Erythroblast (primary cell): Measurements from ENCODE around the gene TULP4.

Experiments used
- GATA1 ChIP-seq: IDR thresholded peaks from 2 replicates; pipeline ENCODE4 v1.6.1; 2011; ENCODE audit warnings: low read depth, mild to moderate bottlenecking, control low read depth, low read length, moderate library complexity
- POLR2A ChIP-seq: IDR thresholded peaks from 2 replicates; pipeline ENCODE4 v1.6.1; 2011; ENCODE audit warnings: mild to moderate bottlenecking, low read length

DNA sequence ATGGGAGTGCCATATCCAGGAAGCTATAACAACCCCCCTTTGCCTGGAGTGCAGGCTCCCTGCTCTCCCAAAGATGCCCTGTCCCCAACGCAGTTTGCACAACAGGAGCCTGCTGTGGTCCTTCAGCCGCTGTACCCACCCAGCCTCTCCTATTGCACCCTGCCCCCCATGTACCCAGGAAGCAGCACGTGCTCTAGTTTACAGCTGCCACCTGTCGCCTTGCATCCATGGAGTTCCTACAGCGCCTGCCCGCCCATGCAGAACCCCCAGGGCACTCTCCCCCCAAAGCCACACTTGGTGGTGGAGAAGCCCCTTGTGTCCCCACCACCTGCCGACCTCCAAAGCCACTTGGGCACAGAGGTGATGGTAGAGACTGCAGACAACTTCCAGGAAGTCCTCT is 191.0 kb downstream of the TULP4 start:
- TF ChIP-seq POLR2A (no peak), GATA1 (no peak)
